GM12878 (cell line): ENCODE data around the gene ARHGEF33. TPM values are rescaled to one million over a fixed set of nuclear protein-coding genes. Genes with fewer than 3 reads are reported as not detected.

Experiments
- ATAC-seq: fragments of 200-7000 bp; cut with Tn5 transposase; 3 replicates; pipeline ENCODE4 v1.9.1; 2020; ENCODE audit warnings: mild to moderate bottlenecking, moderate library complexity
- BruUV-seq: library from RNA; stranded (reverse); fragments of 400-500 nt; replicated peaks from 2 replicates; lab custom pipeline; 2021; lab: Mats Ljungman, UMichigan
- CTCF ChIA-PET: fragments of 300-600 bp; sonication (Branson Sonifier 250); formaldehyde crosslinking; extraction: SDS; loops from one replicate; lab custom pipeline; 2021; ENCODE audit warnings: inconsistent platforms; lab: Yijun Ruan, JAX
- POLR2A ChIA-PET: fragments of 350-600 bp; formaldehyde crosslinking; extraction: SDS; loops from one replicate; lab custom pipeline; 2021; ENCODE audit warnings: inconsistent platforms; lab: Charles Lee
- RAD21 ChIA-PET: fragments of 300-600 bp; sonication (Branson Sonifier 250); formaldehyde crosslinking; loops from one replicate; lab custom pipeline; 2023; ENCODE audit warnings: antibody characterized with exemption; ENCODE audit not compliant: unreplicated experiment; lab: Charles Lee
- SMC1A ChIA-PET: fragments of 300-600 bp; sonication (Branson Sonifier 250); formaldehyde crosslinking; loops from one replicate; lab custom pipeline; 2023; ENCODE audit not compliant: unreplicated experiment, uncharacterized antibody; lab: Charles Lee
- DNase-seq: peaks from one replicate; pipeline ENCODE4 v3.0.0-alpha.2; 2011; ENCODE audit warnings: low read depth, low spot score
- FAIRE-seq: peaks from 3 replicates; lab custom pipeline; 2011; peaks lifted over from hg19 to GRCh38; lab: Jason Lieb, UNC
- H2AFZ ChIP-seq: 2 replicates; pipeline ENCODE4 v1.6.0; 2011; ENCODE audit warnings: low read depth, low read length, control low read depth; ENCODE audit not compliant: control insufficient read depth
- H3K27ac ChIP-seq: 2 replicates; pipeline ENCODE4 v1.5.1; 2011; ENCODE audit warnings: control low read depth; ENCODE audit not compliant: control insufficient read depth, insufficient read depth
- H3K27me3 ChIP-seq, 2 experiments: replicated peaks in 1 of 2; 2 replicates each; pipeline versions ENCODE4 v1.6.0 to v1.6.1; 2011; ENCODE audit warnings: low read length in 1 of 2; ENCODE audit not compliant: control insufficient read depth in 2 of 2, insufficient read depth in 2 of 2
- H3K36me3 ChIP-seq, 2 experiments: 2 replicates each; pipeline ENCODE4 v1.5.1; 2011; ENCODE audit warnings: low read length in 1 of 2; ENCODE audit not compliant: control insufficient read depth in 2 of 2, insufficient read depth in 2 of 2
- H3K4me1 ChIP-seq: 2 replicates; pipeline ENCODE4 v1.6.1; 2011; ENCODE audit warnings: mild to moderate bottlenecking, low read length, moderate library complexity, mixed read lengths; ENCODE audit not compliant: control insufficient read depth, insufficient read depth
- H3K4me2 ChIP-seq: 2 replicates; pipeline ENCODE4 v1.6.0; 2011; ENCODE audit warnings: control low read depth; ENCODE audit not compliant: control insufficient read depth, insufficient read depth
- H3K4me3 ChIP-seq: fragments of 200-600 bp; sonication (generic); 2 replicates; pipeline ENCODE4 v1.5.1; 2016
- H3K79me2 ChIP-seq: 2 replicates; pipeline ENCODE4 v1.6.0; 2011; ENCODE audit warnings: low read length; ENCODE audit not compliant: control insufficient read depth, insufficient read depth
- H3K9ac ChIP-seq: 2 replicates; pipeline ENCODE4 v1.8.0; 2011; ENCODE audit warnings: low read length, control low read depth, mixed read lengths; ENCODE audit not compliant: control insufficient read depth, insufficient read depth
- H3K9me3 ChIP-seq: replicated peaks from 3 replicates; pipeline ENCODE4 v1.5.1; 2011; ENCODE audit warnings: mild to moderate bottlenecking, low read length; ENCODE audit not compliant: control insufficient read depth, insufficient read depth
- H4K20me1 ChIP-seq: 2 replicates; pipeline ENCODE4 v1.6.0; 2011; ENCODE audit not compliant: control insufficient read depth, insufficient read depth
- ZBTB4 ChIP-seq: fragments of 450-650 bp; formaldehyde crosslinking; IDR thresholded peaks from 2 replicates; pipeline ENCODE4 v1.4.0; 2022; ENCODE audit warnings: mild to moderate bottlenecking, moderate library complexity
- WGBS: methylation state at CpG from one replicate; pipeline ENCODE4 v1.1.6; 2016; ENCODE audit warnings: low lambda C conversion rate; ENCODE audit not compliant: insufficient replicate concordance, insufficient coverage; ENCODE audit errors: missing lambda C conversion rate; 5-methylcytosine and 5-hydroxymethylcytosine counted together
- in situ Hi-C: fragments of 300-500 bp; cut with MboI; formaldehyde crosslinking; loops from 9 replicates; pipeline ENCODE4 v1.14.3; 2018; ENCODE audit warnings: mixed read lengths
- intact Hi-C: fragments of 100-400 bp; cut with micrococcal nuclease; formaldehyde crosslinking; loops from one replicate; pipeline ENCODE4 v1.14.2; 2022; ENCODE audit not compliant: unreplicated experiment
- polyA plus RNA-seq, 11 experiments: library from polyadenylated mRNA; depleted of rRNA in 4 of 11; unstranded in 6 of 11; stranded (reverse) in 5 of 11; fragments of >200 nt; fragmentation: Nextera tagmentation in 4 of 11; fragmentation: Illumina TruSeq in 1 of 11; extraction: Ambion mirVana in 4 of 11; extraction: Trizol in 1 of 11; gene quantifications; 1 replicate in 1 of 11; 2 replicates in 10 of 11; pipeline versions ENCODE4 v1.2.1 to v1.2.3, GENCODE V29; 2011 to 2016; ENCODE audit warnings: inconsistent platforms in 2 of 11, missing spikeins in 2 of 11, low read depth in 1 of 11
- total RNA-seq, 4 experiments: library from RNA; depleted of rRNA in 3 of 4; stranded (reverse); fragments of >200 nt in 3 of 4; fragmentation: Illumina TruSeq in 1 of 4; extraction: Trizol in 1 of 4; gene quantifications; 2 replicates each; pipeline versions ENCODE4 v1.2.1 to v1.2.3, GENCODE V29; 2013 to 2021

ARHGEF33 gene
- total and polyA plus RNA-seq, 10 of the 15 experiments (the other 5 are each of a cell fraction or from before 2014, with no cell fraction given): 0.01 to 0.08 (median 0.05) TPM; not detected in 4

- Histone ChIP-seq H3K9ac (peak overlapping the region; percentile 73), H3K27ac (no peak overlapping the region; the same call in 1 of the 2 replicates), H4K20me1 (no peaks in the 10 kb centered on the region), H2AFZ (peak overlapping the region; percentile 95), H3K4me2 (peak overlapping the region; percentile 81), H3K9me3 (no peaks in the 10 kb centered on the region; the same call in 2 of the 3 replicates), H3K4me1 (no peaks in the 10 kb centered on the region), H3K79me2 (peaks cover 7% of the 10 kb centered on the region), H3K27me3 (no peaks in the 10 kb centered on the region), H3K4me3 (peak overlapping the region; percentile 93), H3K36me3 (no peaks in the 10 kb centered on the region)
- DNase-seq (no peak), ATAC-seq (peak; percentile 17; the same call in 2 of the 3 replicates), FAIRE-seq (peak; percentile 84)
- ChIA-PET RAD21 (no interaction called here), POLR2A (interaction anchor here (1.2 to 1.4 kb wide), 3 partner anchors 10 to 244 kb away, joined by 3 to 4 read pairs (median 3); no protein-coding TSS in a partner anchor), SMC1A (interaction anchor here (2.2 kb wide), 1 partner anchor 294 kb away, joined by 7 read pairs; no protein-coding TSS in a partner anchor), CTCF (no interaction called here)
- BruUV-seq: TSS peak; percentile 82
- TF ChIP-seq ZBTB4: no peak
- 3% methylated on average over 10 of the region's 10 CpGs for WGBS
- in situ Hi-C loops (no loop called here), intact Hi-C loops (no loop called here)
Measured at GRCh38 chr2:38875227-38875575, 14.5 kb upstream of the ARHGEF33 start.
